Activated CD4-positive, alpha-beta memory T cell treated with anti-CD3 and anti-CD28 coated beads for 36 hours (primary cell): ENCODE measurements around the gene MAST4. TPM values are rescaled to one million over a fixed set of nuclear protein-coding genes. Genes with fewer than 3 reads are reported as not detected.

Experiments
- CTCF ChIA-PET: fragments of 350-600 bp; sonication (Branson Sonifier 250); formaldehyde crosslinking; loops from one replicate; lab custom pipeline; 2021; ENCODE audit warnings: antibody characterized with exemption, inconsistent platforms; lab: Charles Lee
- POLR2A ChIA-PET: fragments of 350-600 bp; sonication (Branson Sonifier 250); formaldehyde crosslinking; loops from one replicate; lab custom pipeline; 2021; ENCODE audit warnings: antibody characterized with exemption; lab: Charles Lee
- DNase-seq: peaks from one replicate; pipeline ENCODE4 v3.0.0-alpha.2; 2020
- H3K27ac Mint-ChIP-seq: one replicate; pipeline ENCODE4 v1.8.0; 2021; ENCODE audit warnings: mixed read lengths
- H3K27me3 Mint-ChIP-seq: one replicate; pipeline ENCODE4 v1.8.0; 2021; ENCODE audit warnings: mixed read lengths
- H3K36me3 Mint-ChIP-seq: one replicate; pipeline ENCODE4 v1.8.0; 2021; ENCODE audit warnings: mixed read lengths
- H3K4me1 Mint-ChIP-seq: one replicate; pipeline ENCODE4 v1.8.0; 2021; ENCODE audit warnings: low read depth, mixed read lengths
- H3K4me3 Mint-ChIP-seq: one replicate; pipeline ENCODE4 v1.8.0; 2021; ENCODE audit warnings: mild to moderate bottlenecking, mixed read lengths
- H3K9me3 Mint-ChIP-seq: one replicate; pipeline ENCODE4 v1.8.0; 2021; ENCODE audit warnings: mixed read lengths
- intact Hi-C: fragments of 100-400 bp; cut with micrococcal nuclease; formaldehyde crosslinking; loops from one replicate; pipeline ENCODE4 v1.15.1; 2023
- total RNA-seq, 2 experiments: library from RNA; stranded (reverse); gene quantifications; one replicate each; pipeline ENCODE4 v1.2.3, GENCODE V29; 2021

Gene MAST4
- total RNA-seq, 2 experiments from 2014 or later = 30.2 to 30.3 TPM

DNA sequence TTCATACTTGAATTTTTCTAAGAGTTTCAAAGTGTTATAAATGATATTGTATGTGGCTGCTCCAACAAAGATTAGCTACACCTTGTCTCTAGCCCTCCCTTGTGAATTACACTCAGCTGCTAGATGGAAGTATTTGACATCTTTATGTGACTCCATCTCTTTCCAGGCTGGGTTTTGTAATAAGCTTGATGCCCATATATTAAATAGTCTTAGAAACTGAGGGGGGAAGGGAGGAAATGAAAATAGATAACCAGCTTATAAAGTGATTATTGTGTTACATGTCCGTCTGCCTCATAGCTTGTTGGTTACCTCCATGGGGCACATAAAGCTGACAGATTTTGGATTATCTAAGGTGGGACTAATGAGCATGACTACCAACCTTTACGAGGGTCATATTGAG, 537.0 kb downstream of the MAST4 start:
- Mint-ChIP-seq H3K9me3 (no peaks in the 10 kb centered on the region), H3K27ac (no peak overlapping the region), H3K4me1 (no peaks in the 10 kb centered on the region), H3K36me3 (peaks cover 32% of the 10 kb centered on the region), H3K4me3 (no peak overlapping the region), H3K27me3 (no peaks in the 10 kb centered on the region)
- intact Hi-C loops = no loop called here
- ChIA-PET CTCF (no interaction called here), POLR2A (no interaction called here)
- DNase-seq = no peak

GRCh38 chr5:67133776-67134175, 537.6 kb downstream of the MAST4 start:
- no peak overlapping the region for H3K27ac Mint-ChIP-seq
- intact Hi-C loops = no loop called here
- no peaks in the 10 kb centered on the region for H3K9me3 Mint-ChIP-seq
- DNase-seq = no peak
- H3K4me1 Mint-ChIP-seq = no peaks in the 10 kb centered on the region
- H3K36me3 Mint-ChIP-seq = peaks cover 32% of the 10 kb centered on the region
- POLR2A ChIA-PET = no interaction called here
- no peak overlapping the region for H3K4me3 Mint-ChIP-seq
- H3K27me3 Mint-ChIP-seq = no peaks in the 10 kb centered on the region
- CTCF ChIA-PET = no interaction called here

DNA sequence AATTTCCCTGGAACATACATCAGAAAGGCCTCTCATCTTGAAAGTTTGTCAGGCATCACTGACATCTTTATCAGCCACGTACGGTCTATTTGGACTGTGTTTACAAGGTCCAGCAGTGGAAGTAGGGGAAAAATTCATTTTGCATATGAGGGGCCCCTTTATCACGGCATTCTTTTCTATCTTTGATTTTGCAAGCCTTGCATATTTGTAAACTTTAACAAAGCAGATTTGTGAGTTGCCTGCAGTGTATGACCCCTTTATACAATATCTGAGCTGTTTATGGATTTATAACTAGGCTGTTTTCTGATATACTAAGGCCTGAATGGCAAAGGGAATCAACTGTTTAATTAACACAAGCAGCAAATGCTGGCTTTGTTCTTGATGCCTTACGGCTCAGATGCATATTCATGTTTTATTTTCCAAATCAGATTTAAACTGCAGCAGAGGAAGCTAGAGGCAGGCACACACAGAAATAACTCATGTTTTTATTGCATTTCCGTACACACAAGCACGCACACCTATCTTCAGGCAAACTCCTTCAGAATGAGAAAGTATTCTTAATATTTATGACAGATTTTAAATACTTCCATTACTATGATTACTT, 539.3 kb downstream of the MAST4 start:
- H3K4me3 Mint-ChIP-seq = no peak overlapping the region
- intact Hi-C loops = no loop called here
- peaks cover 28% of the 10 kb centered on the region for H3K36me3 Mint-ChIP-seq
- H3K27ac Mint-ChIP-seq = no peak overlapping the region
- H3K9me3 Mint-ChIP-seq = no peaks in the 10 kb centered on the region
- CTCF ChIA-PET = no interaction called here
- no peaks in the 10 kb centered on the region for H3K4me1 Mint-ChIP-seq
- DNase-seq = no peak
- POLR2A ChIA-PET = no interaction called here
- no peaks in the 10 kb centered on the region for H3K27me3 Mint-ChIP-seq

- no peaks in the 10 kb centered on the region for H3K27me3 Mint-ChIP-seq
- H3K36me3 Mint-ChIP-seq = peaks cover 44% of the 10 kb centered on the region
- ChIA-PET POLR2A (no interaction called here), CTCF (no interaction called here)
- H3K27ac Mint-ChIP-seq = no peak overlapping the region
- intact Hi-C loops = no loop called here
- H3K4me1 Mint-ChIP-seq = no peaks in the 10 kb centered on the region
- H3K9me3 Mint-ChIP-seq = no peaks in the 10 kb centered on the region
- DNase-seq = no peak
- no peak overlapping the region for H3K4me3 Mint-ChIP-seq
These were observed 542.8 kb downstream of the MAST4 start for GRCh38 chr5:67139030-67139429.

- H3K27me3 Mint-ChIP-seq = no peaks in the 10 kb centered on the region
- H3K4me3 Mint-ChIP-seq = no peak overlapping the region
- peaks cover 46% of the 10 kb centered on the region for H3K36me3 Mint-ChIP-seq
- H3K4me1 Mint-ChIP-seq = no peaks in the 10 kb centered on the region
- no peaks in the 10 kb centered on the region for H3K9me3 Mint-ChIP-seq
- intact Hi-C loops = no loop called here
- no peak overlapping the region for H3K27ac Mint-ChIP-seq
- DNase-seq = no peak
- ChIA-PET POLR2A (no interaction called here), CTCF (interaction anchor here (0.9 kb wide), 1 partner anchor 326 kb away, joined by 3 read pairs; no protein-coding TSS in a partner anchor)
These were observed 544.2 kb downstream of the MAST4 start for GRCh38 chr5:67140413-67140812.

- intact Hi-C loops = no loop called here
- peaks cover 40% of the 10 kb centered on the region for H3K36me3 Mint-ChIP-seq
- CTCF ChIA-PET = no interaction called here
These were observed 545.5 kb downstream of the MAST4 start for GRCh38 chr5:67141644-67142043.

DNA sequence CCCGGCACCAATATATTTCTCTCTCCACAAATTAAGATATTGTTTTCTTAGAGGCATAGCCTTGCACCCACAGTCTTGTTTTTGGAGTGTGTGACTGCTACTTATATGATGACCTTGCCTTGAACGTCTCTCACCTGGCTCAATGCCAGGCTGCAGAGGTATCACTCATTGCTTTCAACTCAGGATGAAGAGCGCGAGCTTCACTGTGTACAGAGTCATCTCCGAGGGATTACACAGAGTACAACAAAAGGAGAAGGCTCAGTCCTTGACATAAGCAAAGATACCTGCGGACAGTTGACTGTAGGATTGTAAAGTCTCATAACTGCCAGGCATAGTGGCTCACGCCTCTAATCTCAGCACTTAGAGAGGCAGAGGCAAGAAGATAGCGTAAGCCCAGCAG, 546.6 kb downstream of the MAST4 start:
- Mint-ChIP-seq H3K4me3 (no peak overlapping the region), H3K36me3 (peaks cover 37% of the 10 kb centered on the region), H3K9me3 (no peaks in the 10 kb centered on the region), H3K27me3 (no peaks in the 10 kb centered on the region), H3K27ac (no peak overlapping the region), H3K4me1 (no peaks in the 10 kb centered on the region)
- CTCF ChIA-PET = interaction anchor here (1.3 kb wide), 1 partner anchor 24 kb away, joined by 3 read pairs; no protein-coding TSS in a partner anchor
- DNase-seq = no peak
- intact Hi-C loops = no loop called here
- POLR2A ChIA-PET = no interaction called here

More at GRCh38 chr5:67141644-67142043, 545.5 kb downstream of the MAST4 start:
- Mint-ChIP-seq H3K27ac (no peak overlapping the region), H3K27me3 (no peaks in the 10 kb centered on the region), H3K4me1 (no peaks in the 10 kb centered on the region), H3K4me3 (no peak overlapping the region), H3K9me3 (no peaks in the 10 kb centered on the region)
- no peak for DNase-seq
- POLR2A ChIA-PET = no interaction called here

DNA sequence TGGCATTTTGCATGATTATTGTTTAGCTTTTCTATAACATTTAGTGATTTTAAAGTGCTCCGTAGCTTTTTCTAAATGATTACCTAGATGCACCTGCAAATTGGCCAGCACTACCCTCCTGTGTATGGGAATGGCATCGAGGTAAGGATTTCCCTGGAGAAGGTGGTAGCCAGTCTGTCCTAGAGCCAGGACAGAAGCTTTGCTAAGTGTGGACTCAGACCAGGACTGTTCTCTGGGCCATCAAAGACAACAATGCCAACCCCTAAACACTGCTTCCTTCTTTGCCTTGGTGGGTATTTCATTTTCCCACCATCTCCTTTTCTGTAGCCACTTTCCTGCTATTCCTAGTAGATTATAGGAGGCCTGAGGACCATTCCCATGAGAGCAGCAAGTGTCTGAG, 547.4 kb downstream of the MAST4 start:
- H3K4me3 Mint-ChIP-seq = no peak overlapping the region
- no peak for DNase-seq
- peaks cover 31% of the 10 kb centered on the region for H3K36me3 Mint-ChIP-seq
- ChIA-PET POLR2A (no interaction called here), CTCF (no interaction called here)
- H3K4me1 Mint-ChIP-seq = no peaks in the 10 kb centered on the region
- no peaks in the 10 kb centered on the region for H3K9me3 Mint-ChIP-seq
- no peaks in the 10 kb centered on the region for H3K27me3 Mint-ChIP-seq
- no peak overlapping the region for H3K27ac Mint-ChIP-seq
- intact Hi-C loops = no loop called here

DNA sequence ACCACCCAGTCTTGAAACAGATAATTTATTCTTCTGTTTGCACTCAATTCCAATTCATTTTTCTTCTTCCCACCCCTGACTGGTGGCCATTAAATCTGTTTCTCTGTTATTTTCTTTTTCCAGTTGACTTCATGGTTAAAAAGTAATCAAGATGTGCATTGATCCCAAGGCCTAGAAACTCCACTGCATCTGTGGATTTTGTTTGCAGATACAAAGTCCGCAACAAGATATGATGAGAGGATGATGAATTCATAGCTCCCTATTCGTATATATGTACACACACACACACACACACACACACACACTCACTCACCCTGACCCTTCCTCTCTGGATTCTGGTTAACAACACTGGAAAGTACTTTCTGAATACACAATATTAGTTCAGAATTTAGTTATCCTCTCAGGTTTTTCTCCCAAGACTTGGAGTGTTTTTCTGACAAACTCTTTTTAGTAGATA, 548.0 kb downstream of the MAST4 start:
- CTCF ChIA-PET = no interaction called here

DNA sequence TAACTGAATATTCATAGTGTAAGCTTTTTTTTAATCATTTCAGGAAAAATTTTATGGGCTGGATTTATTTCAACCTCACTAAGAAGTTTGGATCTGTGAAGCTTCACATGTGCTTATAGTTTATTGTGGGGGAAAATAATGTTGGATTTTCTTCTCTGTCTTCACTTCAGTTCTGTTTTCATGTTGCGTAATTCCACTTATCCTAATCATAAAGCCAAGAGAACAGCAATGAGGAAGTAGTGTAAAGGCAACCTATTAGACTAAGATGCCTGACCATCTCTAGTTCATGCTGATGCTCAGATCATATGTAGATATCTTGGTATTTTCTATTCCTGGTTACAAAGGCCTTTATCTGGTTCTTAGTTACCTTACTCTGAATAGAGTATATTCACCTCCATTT, 550.4 kb downstream of the MAST4 start:
- DNase-seq = no peak
- Mint-ChIP-seq H3K36me3 (peaks cover 48% of the 10 kb centered on the region), H3K27me3 (no peaks in the 10 kb centered on the region), H3K4me1 (no peaks in the 10 kb centered on the region), H3K4me3 (no peak overlapping the region), H3K27ac (no peak overlapping the region), H3K9me3 (no peaks in the 10 kb centered on the region)
- ChIA-PET POLR2A (no interaction called here), CTCF (interaction anchor here (1.4 to 2.5 kb wide), 2 partner anchors 10 to 63 kb away, joined by 3 to 9 read pairs; no protein-coding TSS in a partner anchor)
- intact Hi-C loops = no loop called here

More for the DNA sequence above, 548.0 kb downstream of the MAST4 start:
- no peak for DNase-seq
- no peaks in the 10 kb centered on the region for H3K9me3 Mint-ChIP-seq
- POLR2A ChIA-PET = no interaction called here
- H3K36me3 Mint-ChIP-seq = peaks cover 32% of the 10 kb centered on the region
- H3K4me1 Mint-ChIP-seq = no peaks in the 10 kb centered on the region
- H3K27ac Mint-ChIP-seq = no peak overlapping the region
- H3K27me3 Mint-ChIP-seq = no peaks in the 10 kb centered on the region
- intact Hi-C loops = no loop called here
- no peak overlapping the region for H3K4me3 Mint-ChIP-seq

DNA sequence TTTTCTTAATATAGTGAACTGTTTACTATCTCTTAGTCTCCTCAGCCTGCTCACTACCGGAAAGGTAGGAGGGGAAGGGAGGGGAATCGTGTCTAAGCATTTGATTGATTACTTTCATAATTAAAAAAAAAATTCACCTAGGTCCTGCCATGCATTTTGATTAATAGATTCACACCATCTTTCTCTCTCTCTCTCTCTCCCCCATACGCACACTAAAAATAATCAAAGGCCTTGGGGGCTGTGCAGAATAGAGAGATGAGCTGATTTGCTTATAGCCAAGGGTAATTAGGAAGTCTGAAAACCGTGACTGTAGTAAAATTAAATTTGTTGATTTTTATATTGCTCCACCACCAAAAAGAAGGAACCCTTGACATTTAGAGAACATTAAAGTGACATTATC, 550.8 kb downstream of the MAST4 start:
- CTCF ChIA-PET = interaction anchor here (1.6 to 2.5 kb wide), 2 partner anchors 10 to 159 kb away, joined by 5 to 9 read pairs; no protein-coding TSS in a partner anchor

DNA sequence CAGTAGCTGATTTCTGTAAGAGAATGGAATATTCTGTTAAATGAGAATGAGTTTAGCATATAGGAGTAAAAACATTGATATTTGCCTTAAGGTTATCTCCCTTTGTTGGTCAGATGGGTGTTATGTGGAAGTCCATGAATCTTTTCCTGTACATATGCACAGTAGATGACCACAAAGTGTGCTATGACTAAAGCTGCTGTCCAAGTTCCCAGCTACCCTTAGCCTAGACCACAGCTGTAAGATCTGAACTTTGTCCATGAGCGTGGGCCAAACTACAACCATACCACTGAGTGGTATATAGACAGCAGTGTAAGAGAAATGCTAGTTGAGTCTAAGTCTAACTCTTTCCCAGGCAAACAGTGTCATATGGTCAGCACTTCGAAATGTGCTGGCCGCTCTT, 551.6 kb downstream of the MAST4 start:
- Mint-ChIP-seq H3K27ac (no peak overlapping the region), H3K36me3 (peaks cover 37% of the 10 kb centered on the region), H3K4me3 (no peak overlapping the region), H3K9me3 (no peaks in the 10 kb centered on the region), H3K4me1 (no peaks in the 10 kb centered on the region), H3K27me3 (no peaks in the 10 kb centered on the region)
- ChIA-PET POLR2A (no interaction called here), CTCF (interaction anchor here (1.6 to 2.5 kb wide), 2 partner anchors 9 to 160 kb away, joined by 5 to 9 read pairs; no protein-coding TSS in a partner anchor)
- DNase-seq = no peak
- intact Hi-C loops = no loop called here

More for the DNA sequence above, 550.8 kb downstream of the MAST4 start:
- no peaks in the 10 kb centered on the region for H3K27me3 Mint-ChIP-seq
- no peak for DNase-seq
- intact Hi-C loops = no loop called here
- POLR2A ChIA-PET = no interaction called here
- no peak overlapping the region for H3K27ac Mint-ChIP-seq
- H3K36me3 Mint-ChIP-seq = peaks cover 44% of the 10 kb centered on the region
- no peak overlapping the region for H3K4me3 Mint-ChIP-seq
- H3K4me1 Mint-ChIP-seq = no peaks in the 10 kb centered on the region
- no peaks in the 10 kb centered on the region for H3K9me3 Mint-ChIP-seq
